Endothelial cell of umbilical vein (primary cell): ENCODE results near the gene GCNT2. TPM values are rescaled to one million over a fixed set of nuclear protein-coding genes. Genes with fewer than 3 reads are reported as not detected.
A peak's percentile ranks its signal among the peaks of the same experiment; 100 is the strongest.

Experiments used
- BruUV-seq: library from RNA; stranded (reverse); fragments of 400-500 nt; replicated peaks from 2 replicates; lab custom pipeline; 2021; lab: Mats Ljungman, UMichigan
- CTCF ChIA-PET: fragments of 300-600, 350-600 bp; sonication (Branson Sonifier 250); formaldehyde crosslinking; loops from one replicate; lab custom pipeline; 2021; ENCODE audit warnings: antibody characterized with exemption, inconsistent platforms; lab: Charles Lee
- POLR2A ChIA-PET: fragments of 300-600, 350-600 bp; sonication (Branson Sonifier 250); formaldehyde crosslinking; loops from one replicate; lab custom pipeline; 2021; ENCODE audit warnings: antibody characterized with exemption, inconsistent platforms; lab: Charles Lee
- DNase-seq: peaks from one replicate; pipeline ENCODE4 v3.0.0-alpha.2; 2011; ENCODE audit warnings: low read depth, low spot score
- FAIRE-seq: peaks from 2 replicates; lab custom pipeline; 2011; peaks lifted over from hg19 to GRCh38; lab: Jason Lieb, UNC
- H2AFZ ChIP-seq: 2 replicates; pipeline ENCODE4 v1.6.0; 2012; ENCODE audit warnings: low read depth, low read length, control low read depth, inconsistent platforms
- H3K27ac ChIP-seq: 2 replicates; pipeline ENCODE4 v1.5.1; 2011; ENCODE audit warnings: low read depth, mild to moderate bottlenecking, control low read depth, low read length, moderate library complexity; ENCODE audit not compliant: insufficient read depth
- H3K27me3 ChIP-seq, 2 experiments: 2 replicates each; pipeline versions ENCODE4 v1.6.0 to v1.6.1; 2011; ENCODE audit warnings: low read length in 2 of 2, mixed read lengths in 1 of 2; ENCODE audit not compliant: control insufficient read depth in 2 of 2, insufficient read depth in 2 of 2
- H3K36me3 ChIP-seq, 2 experiments: 2 replicates in 1 of 2; 3 replicates in 1 of 2; pipeline ENCODE4 v1.5.1; 2011; ENCODE audit warnings: low read length in 2 of 2, mild to moderate bottlenecking in 1 of 2, moderate library complexity in 1 of 2; ENCODE audit not compliant: control insufficient read depth in 2 of 2, insufficient read depth in 2 of 2; ENCODE audit errors: extremely low read depth in 1 of 2
- H3K4me1 ChIP-seq: 3 replicates; pipeline ENCODE4 v1.5.1; 2011; ENCODE audit warnings: mild to moderate bottlenecking, low read length; ENCODE audit not compliant: control insufficient read depth, insufficient read depth; ENCODE audit errors: extremely low read depth
- H3K4me2 ChIP-seq: 2 replicates; pipeline ENCODE4 v1.6.1; 2011; ENCODE audit warnings: low read length, control low read depth, mixed read lengths; ENCODE audit not compliant: insufficient read depth
- H3K4me3 ChIP-seq, 3 experiments: fragments of 200-600 bp in 1 of 3; sonication (generic), shearing (Covaris generic) in 1 of 3; replicated peaks in 1 of 3; 2 replicates each; pipeline ENCODE4 v1.5.1; 2011 to 2016; ENCODE audit warnings: control low read depth in 3 of 3, low read length in 3 of 3, mild to moderate bottlenecking in 2 of 3, inconsistent platforms in 1 of 3, low read depth in 1 of 3, moderate library complexity in 1 of 3; ENCODE audit not compliant: insufficient read depth in 1 of 3
- H3K79me2 ChIP-seq: 2 replicates; pipeline ENCODE4 v1.6.0; 2012; ENCODE audit warnings: low read length, inconsistent platforms; ENCODE audit not compliant: control insufficient read depth, insufficient read depth
- H3K9ac ChIP-seq: replicated peaks from 2 replicates; pipeline ENCODE3; 2011; ENCODE audit warnings: low read length, control low read depth; ENCODE audit not compliant: insufficient read depth; ENCODE audit errors: extremely low read depth
- H3K9me1 ChIP-seq: replicated peaks from 3 replicates; pipeline ENCODE4 v1.6.0; 2011; ENCODE audit warnings: mild to moderate bottlenecking, low read length; ENCODE audit not compliant: control insufficient read depth, insufficient read depth; ENCODE audit errors: extremely low read depth
- H3K9me3 ChIP-seq: replicated peaks from 2 replicates; pipeline ENCODE4 v1.5.1; 2012; ENCODE audit warnings: low read length, inconsistent platforms; ENCODE audit not compliant: control insufficient read depth, insufficient read depth
- H4K20me1 ChIP-seq: replicated peaks from 2 replicates; pipeline ENCODE3; 2011; ENCODE audit warnings: mild to moderate bottlenecking, low read length; ENCODE audit not compliant: control insufficient read depth, insufficient read depth; ENCODE audit errors: extremely low read depth
- CTCF ChIP-seq, 2 donors: IDR thresholded peaks; 1 replicate in 1 of 2; 2 replicates in 1 of 2; pipeline ENCODE4 v1.5.1; 2011; ENCODE audit warnings: low read length in 2 of 2, mild to moderate bottlenecking in 2 of 2, moderate library complexity in 2 of 2, control low read depth in 1 of 2, inconsistent platforms in 1 of 2, low read depth in 1 of 2; ENCODE audit not compliant: insufficient read depth in 1 of 2; ENCODE audit errors: extremely low read depth in 1 of 2
- EZH2 ChIP-seq: IDR thresholded peaks from 2 replicates; pipeline ENCODE4 v1.6.1; 2012; ENCODE audit warnings: borderline replicate concordance, low read depth, mild to moderate bottlenecking, moderate library complexity, low read length, inconsistent platforms; ENCODE audit not compliant: severe bottlenecking
- FOS ChIP-seq: IDR thresholded peaks from 2 replicates; pipeline ENCODE4 v1.6.1; 2011; ENCODE audit warnings: mild to moderate bottlenecking, low read length, moderate library complexity, borderline replicate concordance; ENCODE audit not compliant: insufficient read depth
- GATA2 ChIP-seq: IDR thresholded peaks from 2 replicates; pipeline ENCODE4 v1.7.0; 2011; ENCODE audit warnings: low read depth, mild to moderate bottlenecking, moderate library complexity, mixed read lengths, low read length; ENCODE audit not compliant: insufficient read length, insufficient read depth
- JUN ChIP-seq: IDR thresholded peaks from 2 replicates; pipeline ENCODE4 v1.6.1; 2011; ENCODE audit warnings: borderline replicate concordance, low read depth; ENCODE audit not compliant: insufficient read length, insufficient read depth
- MAX ChIP-seq: IDR thresholded peaks from 2 replicates; pipeline ENCODE4 v1.6.1; 2011; ENCODE audit not compliant: insufficient read depth, insufficient read length
- MYC ChIP-seq: IDR thresholded peaks from one replicate; pipeline ENCODE4 v1.6.1; 2011; ENCODE audit warnings: mild to moderate bottlenecking, low read depth, low read length
- POLR2A ChIP-seq: IDR thresholded peaks from 2 replicates; pipeline ENCODE4 v1.6.1; 2012; ENCODE audit warnings: low read depth, mild to moderate bottlenecking, control low read depth, low read length
- POLR2AphosphoS5 ChIP-seq: IDR thresholded peaks from 2 replicates; pipeline ENCODE4 v1.6.1; 2012; ENCODE audit warnings: low read depth, mild to moderate bottlenecking, control low read depth, low read length, moderate library complexity; ENCODE audit not compliant: insufficient read depth
- dilution Hi-C: fragments of 300-500 bp; cut with MboI; formaldehyde crosslinking; loops from one replicate; pipeline ENCODE4 v1.15.0; 2019; ENCODE audit warnings: low sequenced_read_pairs; ENCODE audit not compliant: extremely low pct_ligation_motif_present
- intact Hi-C: fragments of 100-400 bp; cut with micrococcal nuclease; formaldehyde crosslinking; loops from one replicate; pipeline ENCODE4 v1.10.0; 2022
- polyA plus RNA-seq, 4 experiments: library from polyadenylated mRNA; depleted of rRNA in 3 of 4; stranded (reverse) in 3 of 4; unstranded in 1 of 4; fragments of >200 nt; gene quantifications; 2 replicates each; pipeline versions ENCODE4 v1.2.1 to v1.2.3, GENCODE V29; 2011 to 2012; ENCODE audit warnings: missing spikeins in 1 of 4
- total RNA-seq: library from RNA; stranded (reverse); gene quantifications from 2 replicates; pipeline ENCODE4 v1.2.3, GENCODE V29; 2021

Gene GCNT2
- total and polyA plus RNA-seq, 2 donors (not counting 3 experiments of a cell fraction or from before 2014, with no cell fraction given), result 3.8 to 10.9 TPM

- H3K27me3 ChIP-seq, result no peaks in the 10 kb centered on the region
- CTCF ChIA-PET, result interaction anchor here (0.8 to 1.9 kb wide), 7 partner anchors 9 to 175 kb away, joined by 3 to 6 read pairs (median 4); partner anchors contain the start of genes C6orf52 and PAK1IP1
- TF ChIP-seq MAX (no peak), EZH2 (no peak), POLR2AphosphoS5 (no peak), MYC (no peak), POLR2A (no peak), JUN (no peak), CTCF (IDR thresholded peaks at IDR 0.05; ENCODE audit: extremely low read depth in 1 of 2, insufficient read depth in 1 of 2, low read depth in 1 of 2, low read length in 2 of 2) (no peak), GATA2 (peak; percentile 40), FOS (peak; percentile 60)
Observed at GRCh38 chr6:10520468-10520867, 683 bp upstream of the GCNT2 start.

More at GRCh38 chr6:10520468-10520867, 683 bp upstream of the GCNT2 start:
- peak overlapping the region; percentile 62 for H3K9ac ChIP-seq
- peak; percentile 84 for FAIRE-seq
- H3K36me3 ChIP-seq, result no peaks in the 10 kb centered on the region
- intact Hi-C loops, result loop anchor here (1.0 to 2.0 kb wide), 3 partner anchors 8 to 174 kb away; partner anchors contain the start of genes C6orf52 and PAK1IP1
- H3K4me1 ChIP-seq, result peaks cover 32% of the 10 kb centered on the region
- no peaks in the 10 kb centered on the region for H3K79me2 ChIP-seq
- POLR2A ChIA-PET, result interaction anchor here (1.0 kb wide), 1 partner anchor 8 kb away, joined by 7 read pairs; no protein-coding TSS in a partner anchor
- H3K9me3 ChIP-seq, result no peaks in the 10 kb centered on the region
- BruUV-seq, result no TSS peak
- H3K4me3 ChIP-seq, result peak overlapping the region in 1 of 3 experiments; percentile 53
- no peaks in the 10 kb centered on the region for H4K20me1 ChIP-seq
- H3K4me2 ChIP-seq, result peak overlapping the region; percentile 75
- H3K27ac ChIP-seq, result peak overlapping the region; percentile 85
- dilution Hi-C loops, result no loop called here
- DNase-seq, result peak; percentile 81
- no peak overlapping the region for H2AFZ ChIP-seq
- H3K9me1 ChIP-seq, result no peaks in the 10 kb centered on the region
